ENCODE measurements around the gene CWC27.

GRCh38 chr5:64971513-64971912 is 202.8 kb downstream of the CWC27 start:
- TF ChIP-seq POLR2AphosphoS5 (IDR thresholded peaks at IDR 0.05; ENCODE audit: low read depth, low read length) (no peak), POLR2A (IDR thresholded peaks at IDR 0.05; ENCODE audit: low read depth, low read length) (no peak), TAF1 (IDR thresholded peaks at IDR 0.05; ENCODE audit: borderline replicate concordance, low read depth, low read length) (no peak)
